Measurements from ENCODE around the gene GRID2.

DNA sequence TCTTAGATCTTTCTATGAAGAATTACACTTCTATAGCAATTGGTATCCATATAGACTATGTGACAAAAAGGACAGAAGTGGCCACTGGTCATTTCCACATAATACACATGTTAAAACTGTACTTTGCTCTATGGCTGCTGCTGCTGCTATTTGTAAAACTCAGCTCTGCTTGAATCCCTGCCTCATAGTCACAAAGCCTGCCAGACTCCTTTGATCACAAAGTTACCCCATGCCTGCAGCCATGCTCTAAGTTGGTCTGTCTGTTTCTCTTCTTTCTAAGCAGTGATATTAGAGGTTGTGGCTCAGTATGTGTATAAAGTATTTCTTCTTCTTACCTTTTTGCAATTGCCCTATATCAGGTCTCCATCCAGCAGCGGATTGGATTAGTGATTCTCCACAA lies 210.9 kb downstream of the GRID2 start:
- TF ChIP-seq POLR2A (IDR thresholded peaks at IDR 0.05) (no peak), POLR2AphosphoS5 (IDR thresholded peaks at IDR 0.05) (no peak)
- TF ChIP-seq, protein P1, sequence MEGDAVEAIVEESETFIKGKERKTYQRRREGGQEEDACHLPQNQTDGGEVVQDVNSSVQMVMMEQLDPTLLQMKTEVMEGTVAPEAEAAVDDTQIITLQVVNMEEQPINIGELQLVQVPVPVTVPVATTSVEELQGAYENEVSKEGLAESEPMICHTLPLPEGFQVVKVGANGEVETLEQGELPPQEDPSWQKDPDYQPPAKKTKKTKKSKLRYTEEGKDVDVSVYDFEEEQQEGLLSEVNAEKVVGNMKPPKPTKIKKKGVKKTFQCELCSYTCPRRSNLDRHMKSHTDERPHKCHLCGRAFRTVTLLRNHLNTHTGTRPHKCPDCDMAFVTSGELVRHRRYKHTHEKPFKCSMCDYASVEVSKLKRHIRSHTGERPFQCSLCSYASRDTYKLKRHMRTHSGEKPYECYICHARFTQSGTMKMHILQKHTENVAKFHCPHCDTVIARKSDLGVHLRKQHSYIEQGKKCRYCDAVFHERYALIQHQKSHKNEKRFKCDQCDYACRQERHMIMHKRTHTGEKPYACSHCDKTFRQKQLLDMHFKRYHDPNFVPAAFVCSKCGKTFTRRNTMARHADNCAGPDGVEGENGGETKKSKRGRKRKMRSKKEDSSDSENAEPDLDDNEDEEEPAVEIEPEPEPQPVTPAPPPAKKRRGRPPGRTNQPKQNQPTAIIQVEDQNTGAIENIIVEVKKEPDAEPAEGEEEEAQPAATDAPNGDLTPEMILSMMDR (IDR thresholded peaks at IDR 0.05), result no peak

Data from breast epithelium (tissue), 3 donors.